Tibial nerve (tissue), 4 donors: ENCODE measurements around the gene CADPS.

Experiments
- EP300 ChIP-seq, 2 donors: sonication (generic); formaldehyde crosslinking; IDR thresholded peaks; one replicate each; pipeline ENCODE4 v1.6.1; 2017; ENCODE audit warnings: antibody characterized with exemption in 2 of 2, mild to moderate bottlenecking in 1 of 2
- POLR2A ChIP-seq, 2 donors: fragments of 450-650 bp; IDR thresholded peaks; one replicate each; pipeline ENCODE4 v1.6.1; 2017; ENCODE audit warnings: antibody characterized with exemption in 2 of 2, mild to moderate bottlenecking in 2 of 2, moderate library complexity in 2 of 2
- TF ChIP-seq, protein P1 (sequence below), 5 experiments: fragments of 200-600 bp in 3 of 5; fragments of 450-650 bp in 2 of 5; sonication (generic) in 3 of 5; IDR thresholded peaks; one replicate each; pipeline ENCODE4 v1.5.1; 2016 to 2019; ENCODE audit warnings: antibody characterized with exemption in 5 of 5, mild to moderate bottlenecking in 3 of 5, moderate library complexity in 2 of 5

DNA sequence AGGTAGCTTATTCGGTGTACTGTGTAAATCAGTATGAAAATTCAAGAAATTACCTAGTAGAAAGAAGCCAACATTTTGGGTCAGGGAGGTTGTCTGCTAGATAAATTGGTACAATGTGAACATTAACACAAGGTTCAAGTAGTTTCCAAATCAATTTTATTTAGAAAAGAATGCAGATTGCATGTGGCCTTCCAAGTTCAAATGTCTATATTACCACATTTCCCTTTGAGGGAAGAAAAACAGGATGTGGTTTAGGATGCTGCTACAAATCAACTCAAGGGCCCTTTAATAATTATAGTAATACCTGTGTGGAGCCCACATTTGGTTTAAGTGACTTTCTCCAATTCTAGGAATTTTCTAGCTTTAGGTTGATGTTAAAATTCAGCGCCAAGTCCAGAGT, 57.5 kb downstream of the CADPS start:
- TF ChIP-seq, protein P1, sequence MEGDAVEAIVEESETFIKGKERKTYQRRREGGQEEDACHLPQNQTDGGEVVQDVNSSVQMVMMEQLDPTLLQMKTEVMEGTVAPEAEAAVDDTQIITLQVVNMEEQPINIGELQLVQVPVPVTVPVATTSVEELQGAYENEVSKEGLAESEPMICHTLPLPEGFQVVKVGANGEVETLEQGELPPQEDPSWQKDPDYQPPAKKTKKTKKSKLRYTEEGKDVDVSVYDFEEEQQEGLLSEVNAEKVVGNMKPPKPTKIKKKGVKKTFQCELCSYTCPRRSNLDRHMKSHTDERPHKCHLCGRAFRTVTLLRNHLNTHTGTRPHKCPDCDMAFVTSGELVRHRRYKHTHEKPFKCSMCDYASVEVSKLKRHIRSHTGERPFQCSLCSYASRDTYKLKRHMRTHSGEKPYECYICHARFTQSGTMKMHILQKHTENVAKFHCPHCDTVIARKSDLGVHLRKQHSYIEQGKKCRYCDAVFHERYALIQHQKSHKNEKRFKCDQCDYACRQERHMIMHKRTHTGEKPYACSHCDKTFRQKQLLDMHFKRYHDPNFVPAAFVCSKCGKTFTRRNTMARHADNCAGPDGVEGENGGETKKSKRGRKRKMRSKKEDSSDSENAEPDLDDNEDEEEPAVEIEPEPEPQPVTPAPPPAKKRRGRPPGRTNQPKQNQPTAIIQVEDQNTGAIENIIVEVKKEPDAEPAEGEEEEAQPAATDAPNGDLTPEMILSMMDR (IDR thresholded peaks at IDR 0.05), result no peak
- TF ChIP-seq POLR2A (IDR thresholded peaks at IDR 0.05) (no peak), EP300 (IDR thresholded peaks at IDR 0.05) (no peak)
